ENCODE data around the gene PTGES2.

- no peak for TF ChIP-seq CTCF (IDR thresholded peaks at IDR 0.05)
- no peak for TF ChIP-seq POLR2A (IDR thresholded peaks at IDR 0.05; ENCODE audit: low read depth)
- TF ChIP-seq EP300 (IDR thresholded peaks at IDR 0.05): no peak
- no peak for TF ChIP-seq POLR2AphosphoS5 (IDR thresholded peaks at IDR 0.05)
Measured at GRCh38 chr9:128094950-128095544, 32.5 kb downstream of the PTGES2 start.
